B cell (primary cell): Measurements from ENCODE around the gene SCN4B. TPM values are rescaled to one million over a fixed set of nuclear protein-coding genes. Genes with fewer than 3 reads are reported as not detected.

Source experiments
- ATAC-seq: fragments of 200-7000 bp; cut with Tn5 transposase; one replicate; pipeline ENCODE4 v1.10.0; 2021; ENCODE audit warnings: low read depth, mild to moderate bottlenecking, moderate number of reproducible peaks, moderate library complexity
- CTCF ChIA-PET: fragments of 350-600 bp; sonication (Branson Sonifier 250); formaldehyde crosslinking; loops from one replicate; lab custom pipeline; 2021; ENCODE audit warnings: antibody characterized with exemption, inconsistent platforms; lab: Charles Lee
- POLR2A ChIA-PET: fragments of 350-600 bp; sonication (Branson Sonifier 250); formaldehyde crosslinking; loops from one replicate; lab custom pipeline; 2021; ENCODE audit warnings: antibody characterized with exemption; lab: Charles Lee
- DNase-seq: peaks from one replicate; pipeline ENCODE4 v3.0.0; 2013
- H2AFZ ChIP-seq: 2 replicates; pipeline ENCODE4 v1.6.1; 2012; ENCODE audit warnings: mild to moderate bottlenecking, low read depth, low read length; ENCODE audit not compliant: insufficient read depth, poor library complexity, severe bottlenecking
- H3K27ac ChIP-seq, 2 donors: 1 replicate in 1 of 2; 2 replicates in 1 of 2; pipeline ENCODE4 v1.5.1; 2012 to 2013; ENCODE audit warnings: low read length in 2 of 2, mild to moderate bottlenecking in 2 of 2, moderate library complexity in 1 of 2
- H3K27me3 ChIP-seq, 4 experiments: fragments of 200-600 bp in 1 of 4; sonication (generic) in 1 of 4; replicated peaks in 1 of 4; 1 replicate in 2 of 4; 2 replicates in 2 of 4; pipeline versions ENCODE4 v1.6.1 to v1.7.0; 2013 to 2016; ENCODE audit warnings: low read length in 3 of 4, mild to moderate bottlenecking in 2 of 4, mixed read lengths in 1 of 4, moderate library complexity in 1 of 4; ENCODE audit not compliant: insufficient read depth in 4 of 4, control insufficient read depth in 3 of 4; ENCODE audit errors: control extremely low read depth in 1 of 4
- H3K36me3 ChIP-seq, 2 experiments: replicated peaks in 1 of 2; 1 replicate in 1 of 2; 2 replicates in 1 of 2; pipeline versions ENCODE4 v1.6.1 to v1.7.1; 2013; ENCODE audit warnings: low read length in 1 of 2; ENCODE audit not compliant: insufficient read depth in 2 of 2, control insufficient read depth in 1 of 2; ENCODE audit errors: control extremely low read depth in 1 of 2, extremely low read depth in 1 of 2
- H3K4me1 ChIP-seq, 2 donors: fragments of 200-600 bp in 1 of 2; sonication (generic) in 1 of 2; 1 replicate in 1 of 2; 2 replicates in 1 of 2; pipeline versions ENCODE4 v1.5.1 to v1.6.1; 2013 to 2017; ENCODE audit warnings: low read length in 2 of 2; ENCODE audit not compliant: control insufficient read depth in 2 of 2, insufficient read depth in 2 of 2
- H3K4me2 ChIP-seq: replicated peaks from 2 replicates; pipeline ENCODE3; 2012; ENCODE audit warnings: mild to moderate bottlenecking, low read depth, low read length; ENCODE audit not compliant: poor library complexity, severe bottlenecking
- H3K4me3 ChIP-seq, 5 experiments: fragments of 200-600 bp in 1 of 5; sonication (generic) in 1 of 5; 1 replicate in 3 of 5; 2 replicates in 2 of 5; pipeline versions ENCODE4 v1.5.1 to v1.7.0; 2011 to 2016; ENCODE audit warnings: low read length in 4 of 5, mild to moderate bottlenecking in 4 of 5, low read depth in 2 of 5, control low read depth in 1 of 5, moderate library complexity in 1 of 5; ENCODE audit not compliant: insufficient read depth in 1 of 5; ENCODE audit errors: control extremely low read depth in 1 of 5, extremely low read depth in 1 of 5
- H3K79me2 ChIP-seq: fragments of 200-600 bp; sonication (generic); one replicate; pipeline ENCODE4 v1.6.0; 2016; ENCODE audit warnings: low read length; ENCODE audit not compliant: control insufficient read depth, insufficient read depth
- H3K9ac ChIP-seq: fragments of 200-600 bp; sonication (generic); 2 replicates; pipeline ENCODE4 v1.6.1; 2017; ENCODE audit warnings: mild to moderate bottlenecking, low read length, moderate library complexity
- H3K9me3 ChIP-seq, 3 donors: one replicate each; pipeline versions ENCODE4 v1.6.1 to v1.7.1; 2013; ENCODE audit warnings: low read length in 2 of 3; ENCODE audit not compliant: control insufficient read depth in 2 of 3, insufficient read depth in 1 of 3; ENCODE audit errors: control extremely low read depth in 1 of 3
- H4K20me1 ChIP-seq: 2 replicates; pipeline ENCODE4 v1.6.0; 2012; ENCODE audit warnings: mild to moderate bottlenecking, low read length; ENCODE audit not compliant: insufficient read depth, control insufficient read depth, poor library complexity, severe bottlenecking
- H3K27ac Mint-ChIP-seq: one replicate; pipeline ENCODE4 v1.8.0; 2021; ENCODE audit warnings: mixed read lengths
- H3K27me3 Mint-ChIP-seq: one replicate; pipeline ENCODE4 v1.8.0; 2021; ENCODE audit warnings: mixed read lengths
- H3K4me1 Mint-ChIP-seq: one replicate; pipeline ENCODE4 v1.8.0; 2021; ENCODE audit warnings: mixed read lengths
- H3K4me3 Mint-ChIP-seq: one replicate; pipeline ENCODE4 v1.8.0; 2021; ENCODE audit warnings: mixed read lengths
- H3K9me3 Mint-ChIP-seq: one replicate; pipeline ENCODE4 v1.8.0; 2022; ENCODE audit warnings: mixed read lengths; ENCODE audit not compliant: insufficient read depth
- EZH2 ChIP-seq: IDR thresholded peaks from 2 replicates; pipeline ENCODE4 v1.6.1; 2012; ENCODE audit warnings: borderline replicate concordance, low read depth, mild to moderate bottlenecking, moderate library complexity, low read length; ENCODE audit not compliant: insufficient read depth, poor library complexity, severe bottlenecking
- WGBS: methylation state at CpG from one replicate; pipeline ENCODE4 v1.1.5; 2013; ENCODE audit warnings: missing lambda C conversion rate; ENCODE audit not compliant: insufficient coverage; 5-methylcytosine and 5-hydroxymethylcytosine counted together
- intact Hi-C: fragments of 100-400 bp; cut with micrococcal nuclease; formaldehyde crosslinking; loops from one replicate; pipeline ENCODE4 v1.10.0; 2022
- polyA plus RNA-seq: library from polyadenylated mRNA; depleted of rRNA; stranded (reverse); fragments of >200 nt; gene quantifications from 2 replicates; pipeline ENCODE4 v1.2.3, GENCODE V29; 2012
- total RNA-seq, 2 donors: library from RNA; stranded (reverse); fragments of 120-200 nt in 1 of 2; gene quantifications; 1 replicate in 1 of 2; 2 replicates in 1 of 2; pipeline versions ENCODE4 v1.2.3 to v1.2.4, GENCODE V29; 2013 to 2022
- TF ChIP-seq, protein P1 (sequence below): fragments of 200-600 bp; IDR thresholded peaks from one replicate; pipeline ENCODE4 v1.8.0; 2022; ENCODE audit warnings: antibody characterized with exemption, mild to moderate bottlenecking

SCN4B gene
- total and polyA plus RNA-seq, 2 donors (not counting 1 experiment from before 2014, with no cell fraction given) = not detected

DNA sequence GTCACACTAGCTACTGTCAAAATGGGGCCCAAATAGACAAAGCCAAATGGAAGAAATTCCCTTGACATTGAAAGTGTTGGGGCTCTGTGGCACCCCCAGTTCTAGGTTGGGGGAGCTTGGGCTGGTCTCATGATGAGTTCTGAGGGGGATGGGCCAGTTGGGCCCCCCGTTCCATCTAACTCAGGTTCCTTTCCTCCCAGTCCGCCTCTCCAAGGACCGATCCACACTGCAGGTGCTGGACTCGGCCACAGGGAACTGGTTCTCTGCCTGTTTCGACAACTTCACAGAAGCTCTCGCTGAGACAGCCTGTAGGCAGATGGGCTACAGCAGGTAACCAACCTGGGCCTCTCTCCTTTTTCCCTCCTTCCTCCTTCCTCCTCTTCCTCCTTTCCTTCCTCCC is 48.1 kb downstream of the SCN4B start:
- no peak for TF ChIP-seq EZH2
- TF ChIP-seq, protein P1, sequence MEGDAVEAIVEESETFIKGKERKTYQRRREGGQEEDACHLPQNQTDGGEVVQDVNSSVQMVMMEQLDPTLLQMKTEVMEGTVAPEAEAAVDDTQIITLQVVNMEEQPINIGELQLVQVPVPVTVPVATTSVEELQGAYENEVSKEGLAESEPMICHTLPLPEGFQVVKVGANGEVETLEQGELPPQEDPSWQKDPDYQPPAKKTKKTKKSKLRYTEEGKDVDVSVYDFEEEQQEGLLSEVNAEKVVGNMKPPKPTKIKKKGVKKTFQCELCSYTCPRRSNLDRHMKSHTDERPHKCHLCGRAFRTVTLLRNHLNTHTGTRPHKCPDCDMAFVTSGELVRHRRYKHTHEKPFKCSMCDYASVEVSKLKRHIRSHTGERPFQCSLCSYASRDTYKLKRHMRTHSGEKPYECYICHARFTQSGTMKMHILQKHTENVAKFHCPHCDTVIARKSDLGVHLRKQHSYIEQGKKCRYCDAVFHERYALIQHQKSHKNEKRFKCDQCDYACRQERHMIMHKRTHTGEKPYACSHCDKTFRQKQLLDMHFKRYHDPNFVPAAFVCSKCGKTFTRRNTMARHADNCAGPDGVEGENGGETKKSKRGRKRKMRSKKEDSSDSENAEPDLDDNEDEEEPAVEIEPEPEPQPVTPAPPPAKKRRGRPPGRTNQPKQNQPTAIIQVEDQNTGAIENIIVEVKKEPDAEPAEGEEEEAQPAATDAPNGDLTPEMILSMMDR = no peak
- H3K9me3 Mint-ChIP-seq = no peaks in the 10 kb centered on the region
- no peak for ATAC-seq
- no peak overlapping the region for H3K4me3 ChIP-seq
- POLR2A ChIA-PET = no interaction called here
- H3K4me1 ChIP-seq = no peaks in the 10 kb centered on the region
- H3K27ac ChIP-seq = no peak overlapping the region
- H2AFZ ChIP-seq = no peak overlapping the region
- peaks cover 21% of the 10 kb centered on the region for H3K27me3 Mint-ChIP-seq
- CTCF ChIA-PET = interaction anchor here (1.4 kb wide), 1 partner anchor 15 kb away, joined by 4 read pairs; no protein-coding TSS in a partner anchor
- H3K4me2 ChIP-seq = no peak overlapping the region
- no peaks in the 10 kb centered on the region for H3K9me3 ChIP-seq
- DNase-seq = no peak
- peaks cover 0 to 2% (median 0%) of the 10 kb centered on the region in 4 experiments for H3K27me3 ChIP-seq
- H3K36me3 ChIP-seq = no peaks in the 10 kb centered on the region
- H3K9ac ChIP-seq = no peak overlapping the region
- H3K79me2 ChIP-seq = no peaks in the 10 kb centered on the region
- no peak overlapping the region for H3K4me3 Mint-ChIP-seq
- H4K20me1 ChIP-seq = no peaks in the 10 kb centered on the region
- no peak overlapping the region for H3K27ac Mint-ChIP-seq
- intact Hi-C loops = no loop called here
- no peaks in the 10 kb centered on the region for H3K4me1 Mint-ChIP-seq
- 96% methylated on average over 6 of the region's 6 CpGs for WGBS

DNA sequence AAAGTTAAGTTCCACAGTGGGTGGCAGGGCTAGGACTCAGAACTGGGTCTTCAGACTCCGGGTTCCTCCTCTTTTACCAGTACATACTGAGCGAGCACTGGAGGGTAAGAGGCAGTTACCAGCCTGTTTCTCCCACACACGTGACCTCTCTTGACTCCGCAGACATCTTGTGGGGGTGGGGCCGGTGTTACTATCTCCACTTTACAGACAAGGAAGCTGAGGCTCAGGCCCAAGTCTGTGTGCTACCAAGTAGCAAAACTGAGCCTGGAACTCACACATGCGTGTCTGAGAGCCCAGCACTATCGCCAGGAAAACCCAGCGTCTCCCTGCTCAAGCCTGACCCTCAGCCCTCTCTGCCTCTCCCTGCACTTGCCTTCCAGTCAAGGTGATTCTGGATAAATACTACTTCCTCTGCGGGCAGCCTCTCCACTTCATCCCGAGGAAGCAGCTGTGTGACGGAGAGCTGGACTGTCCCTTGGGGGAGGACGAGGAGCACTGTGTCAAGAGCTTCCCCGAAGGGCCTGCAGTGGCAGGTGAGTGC is 49.8 kb downstream of the SCN4B start:
- ATAC-seq (no peak), DNase-seq (no peak)
- no peak for TF ChIP-seq EZH2
- TF ChIP-seq, protein P1 = no peak
- Mint-ChIP-seq H3K4me3 (no peak overlapping the region), H3K9me3 (no peaks in the 10 kb centered on the region), H3K27ac (no peak overlapping the region), H3K4me1 (no peaks in the 10 kb centered on the region), H3K27me3 (peaks cover 26% of the 10 kb centered on the region)
- Histone ChIP-seq H3K9ac (no peak overlapping the region), H4K20me1 (no peaks in the 10 kb centered on the region), H3K27me3 (peaks cover 0 to 2% (median 0%) of the 10 kb centered on the region in 4 experiments), H3K4me1 (no peaks in the 10 kb centered on the region), H3K4me2 (no peak overlapping the region), H3K79me2 (no peaks in the 10 kb centered on the region), H3K4me3 (no peak overlapping the region), H3K27ac (no peak overlapping the region), H3K9me3 (no peaks in the 10 kb centered on the region), H3K36me3 (no peaks in the 10 kb centered on the region), H2AFZ (no peak overlapping the region)
- ChIA-PET CTCF (no interaction called here), POLR2A (no interaction called here)
- WGBS = 92% methylated on average over 11 of the region's 13 CpGs
- intact Hi-C loops = no loop called here
